A673 (cell line): ENCODE data around the gene MRGPRD. TPM values are rescaled to one million over a fixed set of nuclear protein-coding genes. Genes with fewer than 3 reads are reported as not detected.

Source experiments
- BruUV-seq: library from RNA; stranded (reverse); fragments of 400-500 nt; replicated peaks from 2 replicates; lab custom pipeline; 2021; lab: Mats Ljungman, UMichigan
- CTCF ChIA-PET: fragments of 300-600 bp; sonication (Branson Sonifier 250); formaldehyde crosslinking; loops from one replicate; lab custom pipeline; 2022; ENCODE audit warnings: antibody characterized with exemption; lab: Charles Lee
- POLR2A ChIA-PET: fragments of 300-600 bp; sonication (Branson Sonifier 250); formaldehyde crosslinking; loops from one replicate; lab custom pipeline; 2022; ENCODE audit warnings: antibody characterized with exemption; ENCODE audit not compliant: low non-redundant PET; lab: Charles Lee
- DNase-seq: peaks from one replicate; pipeline ENCODE4 v3.0.0-alpha.2; 2015; ENCODE audit warnings: low spot score
- H3K27ac ChIP-seq: fragments of 200-600 bp; sonication (generic); 2 replicates; pipeline ENCODE4 v1.5.1; 2016; ENCODE audit warnings: mixed run types, low read depth, mild to moderate bottlenecking, mixed read lengths, antibody characterized with exemption, low read length; ENCODE audit not compliant: poor library complexity, severe bottlenecking
- H3K27me3 ChIP-seq: fragments of 200-600 bp; sonication (generic); replicated peaks from 2 replicates; pipeline ENCODE4 v1.6.1; 2017; ENCODE audit warnings: mixed run types, low read depth, mild to moderate bottlenecking, mixed read lengths, antibody characterized with exemption, low read length; ENCODE audit not compliant: insufficient read depth, poor library complexity
- H3K36me3 ChIP-seq: fragments of 200-600 bp; sonication (generic); 2 replicates; pipeline ENCODE4 v1.6.1; 2016; ENCODE audit warnings: mixed run types, mild to moderate bottlenecking, mixed read lengths, antibody characterized with exemption, low read length; ENCODE audit not compliant: insufficient read depth, poor library complexity, severe bottlenecking
- H3K4me1 ChIP-seq: fragments of 200-600 bp; sonication (generic); 2 replicates; pipeline ENCODE4 v1.6.1; 2017; ENCODE audit warnings: mixed run types, mild to moderate bottlenecking, mixed read lengths, antibody characterized with exemption, low read length; ENCODE audit not compliant: insufficient read depth, poor library complexity, severe bottlenecking
- H3K4me3 ChIP-seq: fragments of 200-600 bp; sonication (generic); 2 replicates; pipeline ENCODE4 v1.5.1; 2016; ENCODE audit warnings: low read depth, mixed run types, mild to moderate bottlenecking, mixed read lengths, low read length; ENCODE audit not compliant: poor library complexity, severe bottlenecking
- H3K9me3 ChIP-seq: fragments of 200-600 bp; sonication (generic); 2 replicates; pipeline ENCODE4 v1.6.1; 2016; ENCODE audit warnings: mixed run types, low read depth, mild to moderate bottlenecking, mixed read lengths, antibody characterized with exemption, low read length; ENCODE audit not compliant: poor library complexity, severe bottlenecking
- CTCF ChIP-seq: fragments of 300-800, 200-600 bp; sonication (generic); conservative IDR thresholded peaks from 2 replicates; pipeline ENCODE4 v1.5.1; 2017; ENCODE audit warnings: low read depth, mild to moderate bottlenecking, antibody characterized with exemption, low read length, moderate library complexity, mixed read lengths
- EZH2 ChIP-seq: fragments of 200-600 bp; sonication (generic); IDR thresholded peaks from 2 replicates; pipeline ENCODE4 v1.6.1; 2017; ENCODE audit warnings: borderline replicate concordance, low read depth, mild to moderate bottlenecking, mixed read lengths, antibody characterized with exemption, low read length; ENCODE audit not compliant: poor library complexity, severe bottlenecking
- intact Hi-C: fragments of 100-400 bp; cut with micrococcal nuclease; formaldehyde crosslinking; loops from one replicate; pipeline ENCODE4 v1.10.0; 2022; ENCODE audit not compliant: unreplicated experiment
- total RNA-seq: library from RNA; stranded (reverse); gene quantifications from 2 replicates; pipeline ENCODE4 v1.2.3, GENCODE V29; 2021

The MRGPRD gene
- total RNA-seq, 1 experiment from 2014 or later = not detected

- Histone ChIP-seq H3K36me3 (peaks cover 17% of the 10 kb centered on the region), H3K27me3 (no peaks in the 10 kb centered on the region), H3K4me3 (no peak overlapping the region), H3K4me1 (no peaks in the 10 kb centered on the region), H3K9me3 (no peaks in the 10 kb centered on the region), H3K27ac (no peak overlapping the region)
- ChIA-PET POLR2A (no interaction called here), CTCF (interaction anchor here (1.6 kb wide), 1 partner anchor 9 kb away, joined by 4 read pairs; no protein-coding TSS in a partner anchor)
- intact Hi-C loops = no loop called here
- BruUV-seq = no TSS peak
- TF ChIP-seq CTCF (no peak), EZH2 (no peak)
- DNase-seq = no peak
These were observed 38.0 kb downstream of the MRGPRD start for GRCh38 chr11:68942751-68943271.

GRCh38 chr11:68942095-68942620 is 38.6 kb downstream of the MRGPRD start:
- intact Hi-C loops = no loop called here
- no peak overlapping the region for H3K4me3 ChIP-seq
- no peak for TF ChIP-seq EZH2
- TF ChIP-seq CTCF = no peak
- H3K27me3 ChIP-seq = no peaks in the 10 kb centered on the region
- ChIA-PET CTCF (interaction anchor here (1.6 kb wide), 1 partner anchor 9 kb away, joined by 4 read pairs; no protein-coding TSS in a partner anchor), POLR2A (no interaction called here)
- no peak for DNase-seq
- no peak overlapping the region for H3K27ac ChIP-seq
- no peaks in the 10 kb centered on the region for H3K4me1 ChIP-seq
- BruUV-seq = no TSS peak
- H3K36me3 ChIP-seq = peaks cover 20% of the 10 kb centered on the region
- no peaks in the 10 kb centered on the region for H3K9me3 ChIP-seq

GRCh38 chr11:68941324-68942094 is 39.3 kb downstream of the MRGPRD start:
- intact Hi-C loops = no loop called here
- no peak for DNase-seq
- POLR2A ChIA-PET = no interaction called here
- TF ChIP-seq EZH2 = no peak
- TF ChIP-seq CTCF = no peak
- CTCF ChIA-PET = interaction anchor here (1.6 kb wide), 1 partner anchor 8 kb away, joined by 4 read pairs; no protein-coding TSS in a partner anchor
- Histone ChIP-seq H3K4me3 (no peak overlapping the region), H3K4me1 (no peaks in the 10 kb centered on the region), H3K27ac (no peak overlapping the region), H3K9me3 (no peaks in the 10 kb centered on the region), H3K27me3 (no peaks in the 10 kb centered on the region), H3K36me3 (peaks cover 26% of the 10 kb centered on the region)
- no TSS peak for BruUV-seq
